Activated CD8-positive, alpha-beta memory T cell treated with anti-CD3 and anti-CD28 coated beads, Interleukin-2, amount 50 U/mL, for 48 hours (primary cell): ENCODE measurements around the gene RNF157.

Source experiments
- DNase-seq: peaks from one replicate; pipeline ENCODE4 v3.0.0-alpha.2; 2020

The RNF157 gene

DNA sequence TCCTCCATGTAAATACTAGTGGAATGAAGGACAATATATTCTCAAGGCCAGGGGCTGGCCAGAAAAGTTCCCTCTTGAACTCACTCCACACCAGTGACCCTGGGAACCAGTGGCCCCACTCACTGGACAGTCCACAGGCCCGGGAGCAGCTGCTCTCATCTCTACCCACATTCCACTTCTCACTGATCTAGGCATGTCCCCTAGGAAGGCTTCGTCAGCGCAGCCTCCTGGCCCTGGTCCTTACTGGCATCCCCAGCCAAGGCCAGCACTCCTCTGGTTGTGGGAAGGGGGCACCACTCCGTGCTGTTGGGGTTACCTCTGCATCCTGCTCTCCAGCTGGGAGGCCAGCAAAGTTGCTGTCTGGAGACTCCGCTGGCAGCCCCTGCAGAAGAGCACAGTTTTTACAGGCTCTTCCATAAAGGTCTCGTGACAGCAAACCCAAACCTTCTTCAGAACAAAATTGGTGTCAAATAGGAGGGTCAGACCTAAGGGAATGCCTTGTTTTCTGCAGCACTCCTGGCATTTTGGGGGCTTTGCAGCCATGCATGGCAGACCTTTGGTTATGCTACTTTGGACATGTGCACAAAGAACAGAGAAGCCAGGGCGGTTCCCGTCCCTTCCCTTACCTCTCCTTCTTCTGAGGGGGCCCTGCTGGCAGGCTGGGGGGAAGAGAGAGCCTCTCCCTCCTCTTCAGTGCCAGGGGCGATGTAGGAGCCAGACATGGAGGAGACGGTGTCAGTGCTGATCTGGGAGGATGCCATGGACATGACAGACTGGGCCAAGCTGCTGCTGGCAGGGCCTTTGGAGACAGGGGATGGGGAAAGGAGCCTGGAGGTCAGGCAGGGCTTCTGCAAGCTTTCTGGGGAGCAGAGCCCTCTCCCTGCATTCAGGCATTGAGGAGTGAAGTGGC lies 85.1 kb downstream of the RNF157 start:
- DNase-seq: no peak

DNA sequence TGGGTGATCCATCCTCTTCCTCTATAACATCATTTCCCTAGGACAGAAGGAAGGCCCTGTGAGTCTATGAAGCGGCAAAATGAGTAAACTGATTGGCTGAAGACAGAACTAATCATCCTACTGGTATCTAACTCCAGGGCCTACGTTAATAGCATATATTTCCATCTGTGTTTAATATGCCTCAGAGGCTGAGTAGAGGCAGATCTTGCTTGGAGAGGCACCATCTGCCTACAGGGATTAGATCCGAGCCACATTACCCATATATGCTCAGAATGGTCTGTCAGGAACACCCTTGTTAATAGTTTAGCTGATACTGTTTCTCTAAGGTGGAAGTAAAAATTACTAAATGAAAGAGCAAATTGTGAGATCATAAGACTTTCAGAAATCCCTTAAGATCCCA lies 86.0 kb downstream of the RNF157 start:
- no peak for DNase-seq

DNA sequence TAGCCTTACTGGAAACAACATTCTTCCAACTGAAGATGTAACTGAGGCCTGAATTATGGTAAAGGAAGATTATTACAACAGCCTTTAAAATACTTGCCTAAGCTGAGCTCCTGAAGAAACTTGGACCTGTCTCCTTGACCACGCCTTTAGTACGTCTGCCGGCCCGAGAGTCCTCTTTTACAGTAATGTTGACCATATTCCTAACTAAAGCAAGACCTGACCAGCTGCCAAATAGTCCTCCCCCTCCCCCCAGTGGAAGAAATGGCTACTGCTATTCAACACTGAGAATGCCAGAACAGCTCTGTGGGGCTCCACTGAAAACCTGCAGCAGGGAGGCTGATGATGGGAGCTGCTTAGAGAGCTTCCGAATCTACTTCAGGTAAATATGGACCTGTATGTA lies 86.7 kb downstream of the RNF157 start:
- no peak for DNase-seq

DNA sequence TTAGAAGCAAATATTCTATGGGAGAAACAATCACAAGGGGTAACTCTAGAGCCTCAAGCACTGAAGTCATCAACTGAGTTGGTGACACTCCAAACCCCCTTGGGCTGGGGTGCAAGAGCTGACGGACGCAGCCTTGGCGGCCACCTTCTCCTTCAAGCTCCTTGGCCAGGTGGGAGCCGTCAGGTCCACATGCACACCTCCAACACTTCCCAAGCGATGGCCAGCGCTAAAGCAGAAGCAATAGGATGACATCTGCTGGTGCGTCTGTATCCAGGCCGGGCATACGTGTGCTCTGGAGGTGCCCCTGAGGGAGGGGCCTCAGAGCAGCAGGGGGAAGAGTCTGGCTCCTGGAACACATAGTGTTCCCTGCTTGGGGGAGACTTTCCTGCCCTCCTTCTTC lies 87.1 kb downstream of the RNF157 start:
- DNase-seq: no peak

DNA sequence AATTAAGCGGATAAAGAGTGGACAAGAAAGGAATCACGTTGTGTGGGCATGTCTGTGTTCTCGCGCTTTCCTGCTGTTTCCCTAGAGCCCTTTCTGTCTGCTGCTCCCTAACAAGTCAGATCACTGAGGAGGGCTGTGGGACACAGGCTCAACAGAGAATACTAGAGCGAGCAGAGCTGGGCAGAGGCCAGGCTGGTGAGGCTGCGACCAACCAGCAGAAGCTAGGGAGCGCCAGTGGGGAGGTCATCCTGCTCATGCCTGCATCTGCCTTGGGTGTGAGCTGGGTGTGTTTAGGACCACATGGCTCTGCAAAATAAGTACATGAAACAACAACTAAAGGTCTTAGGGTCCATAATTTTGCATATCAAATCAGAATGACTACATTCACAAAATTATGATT lies 87.7 kb downstream of the RNF157 start:
- no peak for DNase-seq

DNA sequence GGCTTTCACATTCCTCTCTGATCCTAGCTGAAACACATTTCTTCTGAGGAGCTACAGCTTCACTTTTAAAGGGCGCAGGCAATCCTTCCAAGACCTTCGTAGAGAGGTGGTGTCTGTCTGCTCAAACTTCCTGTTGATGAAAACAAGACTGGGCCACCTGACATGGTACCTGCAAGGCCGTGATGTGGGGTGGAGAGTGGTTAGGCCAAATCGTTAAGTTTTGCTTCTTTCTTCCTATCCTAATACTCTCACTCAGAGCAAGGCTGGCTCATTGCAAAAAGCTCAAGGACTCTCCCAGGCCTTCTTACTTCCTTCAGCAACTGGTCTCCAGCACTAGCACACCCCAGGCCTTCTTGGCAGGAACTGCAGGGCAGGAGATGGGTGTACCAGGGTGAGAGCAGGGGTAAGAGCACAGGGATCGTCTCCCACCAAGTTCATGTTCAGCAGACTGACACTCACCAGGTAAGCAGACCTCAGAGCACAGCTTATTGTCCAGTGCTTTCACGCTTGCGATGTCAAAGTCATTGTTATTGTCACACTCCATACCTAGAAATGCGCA lies 88.3 kb downstream of the RNF157 start:
- no peak for DNase-seq

DNA sequence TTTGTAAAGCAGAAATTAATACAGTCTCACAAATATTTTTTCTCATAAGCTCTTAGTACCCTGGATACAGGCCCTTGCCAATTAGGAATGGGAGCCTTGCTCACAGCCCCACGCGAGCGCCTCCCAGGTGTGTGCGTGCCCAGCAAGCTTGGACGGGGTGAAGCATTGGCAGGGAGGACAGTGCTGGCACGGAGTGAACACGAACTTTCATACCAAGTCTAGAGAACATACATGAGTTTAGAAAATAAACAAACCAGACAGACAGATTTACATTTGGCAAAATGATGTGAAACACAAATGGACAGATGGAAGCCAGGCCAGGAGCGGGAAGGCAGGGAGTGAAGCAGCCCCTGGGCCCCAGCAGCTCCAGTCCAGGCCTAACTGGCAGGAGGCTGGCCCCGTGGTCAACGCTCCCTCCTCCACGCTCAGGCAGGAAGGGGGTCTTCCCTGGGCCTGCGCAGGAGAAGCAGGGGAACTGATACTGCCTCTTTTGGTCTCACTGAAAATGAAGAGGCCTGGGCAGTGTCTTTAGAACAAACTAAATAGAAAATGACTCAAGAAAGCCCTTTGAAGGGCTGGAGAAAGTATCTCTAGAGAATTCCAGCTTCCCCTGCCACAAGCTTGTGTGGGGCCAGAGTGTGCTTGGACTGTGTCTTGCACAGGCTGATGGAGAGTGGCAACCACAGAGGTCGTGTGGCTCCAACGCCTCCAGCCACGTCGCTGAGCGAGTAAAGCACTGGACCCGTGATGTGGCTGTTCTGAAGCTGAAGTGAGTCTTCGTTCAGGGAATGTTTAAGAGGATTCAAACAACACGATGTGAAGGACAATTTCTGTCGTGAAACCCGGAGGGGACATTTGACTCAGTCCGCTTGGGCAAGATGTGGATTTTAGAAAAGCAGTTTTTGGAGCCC lies 89.3 kb downstream of the RNF157 start:
- no peak for DNase-seq

DNA sequence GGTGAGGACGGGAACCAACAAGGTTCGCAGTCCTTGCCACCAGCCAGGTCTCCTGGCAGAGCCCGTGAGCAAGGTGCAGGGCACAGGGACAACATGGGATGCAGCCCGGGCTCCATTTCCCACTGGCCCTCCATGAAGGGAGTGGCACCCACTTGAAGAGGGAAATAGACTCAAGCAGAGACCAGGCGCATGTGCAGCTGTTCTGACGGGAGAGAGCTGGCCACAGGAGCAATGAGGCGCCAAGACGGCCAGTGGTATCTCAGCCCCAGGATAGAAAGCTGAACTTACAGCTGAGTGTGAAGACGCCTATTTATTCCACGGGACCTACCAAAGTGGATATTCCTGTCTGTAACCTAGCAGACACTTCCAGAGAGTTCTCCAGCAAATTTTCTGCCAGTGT lies 91.1 kb downstream of the RNF157 start:
- DNase-seq: no peak

DNA sequence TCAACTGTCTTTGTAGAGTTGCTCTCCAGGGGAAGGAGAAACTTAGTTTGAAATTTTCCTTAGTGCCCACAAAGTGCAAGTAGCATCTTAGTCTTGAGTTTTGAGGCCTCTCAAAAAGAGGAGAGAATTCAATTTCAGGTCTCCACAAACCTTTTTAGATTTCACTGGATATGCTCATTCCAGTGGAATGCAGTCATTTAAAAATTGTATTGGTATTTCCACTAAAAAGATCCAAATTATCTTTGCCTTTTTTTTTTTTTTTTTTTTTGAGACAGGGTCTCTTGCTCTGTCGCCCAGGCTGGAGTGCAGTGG lies 92.3 kb downstream of the RNF157 start:
- no peak for DNase-seq

DNA sequence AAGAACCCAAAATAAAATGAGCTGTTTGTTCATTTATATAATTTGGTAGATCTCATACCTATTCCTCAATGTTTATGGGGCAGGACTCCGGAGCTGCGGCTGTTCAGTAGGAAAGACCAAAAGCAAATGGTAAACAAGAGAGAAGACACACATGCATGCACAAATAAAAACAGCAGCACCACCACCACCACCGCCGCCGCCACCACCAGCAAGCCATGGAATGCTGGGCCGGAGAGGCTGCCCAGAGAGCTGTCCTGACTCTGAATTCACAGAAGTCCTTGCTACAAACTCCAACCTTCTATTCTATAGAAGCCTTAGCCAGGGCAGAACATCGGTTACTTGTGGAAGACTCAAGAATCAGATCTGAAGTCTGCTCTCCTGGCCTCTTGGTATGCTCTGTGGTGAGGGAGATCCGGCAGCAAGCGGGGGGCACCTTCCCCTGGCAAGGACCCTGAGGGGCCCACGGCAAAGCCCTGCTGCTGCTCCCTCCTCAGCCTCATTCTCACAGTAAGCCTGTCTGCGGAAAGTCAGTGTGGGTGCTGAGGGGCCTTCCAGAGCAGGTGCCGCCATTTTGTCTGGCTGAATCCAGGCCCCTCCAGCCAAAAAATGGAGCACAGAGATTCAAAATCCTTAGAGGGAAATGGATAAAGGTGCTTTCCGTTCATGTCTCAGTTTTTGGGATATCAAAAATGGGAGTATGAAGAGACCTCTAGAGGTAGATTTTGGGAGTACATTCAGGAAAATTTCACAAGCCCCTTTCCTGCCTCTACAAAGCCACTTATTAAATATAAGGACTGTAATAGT lies 92.9 kb downstream of the RNF157 start:
- no peak for DNase-seq

DNA sequence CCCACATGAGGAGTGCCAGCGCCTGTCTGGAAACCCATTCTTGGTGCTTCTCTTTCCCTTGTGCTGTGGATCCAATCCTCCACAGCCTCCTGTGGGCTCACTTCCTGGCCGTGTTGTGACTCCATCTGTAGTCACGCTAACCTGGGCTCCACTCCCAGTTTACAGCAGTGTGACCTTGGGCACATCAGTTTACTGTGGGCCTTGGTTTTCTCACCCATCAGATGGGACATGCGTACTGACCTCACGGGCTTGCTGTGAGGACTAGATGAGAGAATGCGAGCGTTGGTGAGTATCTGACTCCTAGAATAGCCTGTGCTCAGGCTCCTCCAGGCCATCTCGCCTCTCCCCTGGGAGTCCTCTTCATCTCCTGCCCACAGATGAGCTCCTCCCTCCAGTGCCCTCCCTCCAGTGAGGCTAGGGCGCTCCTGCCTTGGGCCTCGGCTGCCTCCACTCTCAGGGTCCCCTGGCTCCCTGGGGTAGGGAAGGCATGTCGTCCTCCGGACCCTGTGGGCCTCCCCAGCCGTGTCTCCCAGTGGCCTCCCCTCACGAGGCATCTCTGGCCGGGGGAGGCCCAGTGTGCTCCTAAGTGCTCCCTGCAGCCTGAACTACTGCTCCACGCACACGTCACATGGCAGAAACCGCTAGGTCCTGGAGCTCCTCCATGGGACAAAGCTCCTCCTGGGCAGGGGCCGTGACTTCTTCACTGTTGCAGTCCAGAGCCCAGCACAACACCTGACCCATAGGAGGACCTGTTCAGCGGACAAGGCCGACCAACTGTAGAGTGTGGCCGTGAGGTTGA lies 94.0 kb downstream of the RNF157 start:
- no peak for DNase-seq

DNA sequence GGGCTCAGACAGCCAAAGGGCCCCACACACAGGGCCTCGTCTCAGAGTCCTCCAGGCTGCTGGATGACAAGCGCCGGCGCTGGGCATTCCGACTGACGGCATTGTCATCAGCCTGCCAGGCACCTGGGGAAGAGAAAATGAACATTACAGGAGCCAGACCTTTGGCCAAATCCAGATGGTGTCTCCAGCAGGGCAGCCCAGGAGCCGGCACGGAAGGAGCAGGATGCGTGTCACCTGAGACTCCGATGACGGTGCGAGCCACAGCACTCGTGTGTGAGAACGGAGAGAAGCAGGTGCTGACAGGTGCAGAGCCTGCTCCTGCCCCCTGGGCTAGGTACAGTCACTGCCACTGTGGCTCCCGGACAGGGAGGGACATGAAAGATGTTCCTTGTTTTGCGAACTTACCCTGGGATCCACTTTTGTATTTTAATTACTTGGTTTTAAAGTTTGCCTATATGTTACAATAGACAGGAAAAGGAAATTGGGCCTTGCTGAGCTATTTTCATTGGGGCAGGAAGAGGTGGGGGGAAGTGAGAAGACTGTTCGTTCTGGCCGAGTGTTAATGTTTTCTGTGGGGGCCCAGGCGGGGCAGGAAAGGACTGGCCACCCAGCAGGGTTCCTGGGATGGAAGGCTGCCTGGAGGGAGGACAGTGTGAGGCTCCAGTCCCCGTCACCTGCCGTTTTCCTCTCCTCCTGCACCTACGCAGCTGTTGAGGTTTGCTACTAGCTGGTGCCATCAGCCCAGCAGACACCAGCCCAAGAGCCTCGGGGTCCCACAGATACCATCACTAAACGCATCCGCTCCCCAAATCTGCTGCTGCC lies 94.9 kb downstream of the RNF157 start:
- no peak for DNase-seq

DNA sequence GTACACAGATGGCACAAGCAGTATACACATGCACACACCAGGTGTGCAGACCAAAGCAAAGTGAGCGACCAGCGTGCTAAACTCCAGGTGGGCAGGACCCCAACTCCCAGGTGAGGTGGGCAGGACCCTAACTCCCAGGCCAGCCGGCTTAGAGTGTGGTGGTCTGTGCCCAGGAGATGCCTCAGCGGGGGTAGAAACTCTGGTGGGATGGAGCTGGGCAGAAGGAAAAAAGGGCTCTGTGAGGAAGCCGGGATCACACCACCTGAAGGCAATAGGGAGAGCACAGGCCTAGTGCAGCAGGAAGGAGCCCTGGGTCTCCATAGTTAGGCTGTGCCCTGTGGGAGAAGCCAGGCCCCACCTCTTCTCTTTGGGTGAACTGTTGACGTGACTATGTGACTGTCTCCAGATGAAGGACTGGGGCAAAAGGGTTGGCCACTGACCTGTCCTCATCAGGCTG lies 97.7 kb downstream of the RNF157 start:
- no peak for DNase-seq

DNA sequence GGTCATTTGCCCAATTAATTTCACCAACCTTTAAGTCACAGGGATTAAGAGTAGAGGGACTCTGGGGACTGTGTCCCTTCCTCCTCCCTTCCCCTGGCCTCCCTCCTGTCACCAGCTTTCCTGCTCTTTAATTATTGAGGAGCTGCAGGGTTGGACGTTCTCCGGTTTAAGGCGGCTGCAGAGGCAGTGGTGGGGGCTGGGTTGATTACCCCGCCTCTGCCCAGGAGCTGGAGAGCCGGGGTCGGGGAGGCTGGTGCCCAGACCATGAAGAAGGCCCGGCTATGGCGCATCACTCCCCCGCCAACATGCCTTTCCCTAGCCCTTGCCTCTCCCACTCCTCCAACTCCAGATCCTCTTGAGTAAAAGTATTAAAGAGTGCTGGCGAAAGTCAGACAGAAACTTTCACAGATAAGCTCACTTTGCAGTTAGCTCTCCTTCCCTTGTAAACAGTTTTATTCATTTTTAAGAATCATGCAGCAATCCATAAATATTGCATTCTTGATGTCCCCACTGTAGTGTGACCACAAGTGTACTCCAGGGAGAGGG lies 98.2 kb downstream of the RNF157 start:
- no peak for DNase-seq

DNA sequence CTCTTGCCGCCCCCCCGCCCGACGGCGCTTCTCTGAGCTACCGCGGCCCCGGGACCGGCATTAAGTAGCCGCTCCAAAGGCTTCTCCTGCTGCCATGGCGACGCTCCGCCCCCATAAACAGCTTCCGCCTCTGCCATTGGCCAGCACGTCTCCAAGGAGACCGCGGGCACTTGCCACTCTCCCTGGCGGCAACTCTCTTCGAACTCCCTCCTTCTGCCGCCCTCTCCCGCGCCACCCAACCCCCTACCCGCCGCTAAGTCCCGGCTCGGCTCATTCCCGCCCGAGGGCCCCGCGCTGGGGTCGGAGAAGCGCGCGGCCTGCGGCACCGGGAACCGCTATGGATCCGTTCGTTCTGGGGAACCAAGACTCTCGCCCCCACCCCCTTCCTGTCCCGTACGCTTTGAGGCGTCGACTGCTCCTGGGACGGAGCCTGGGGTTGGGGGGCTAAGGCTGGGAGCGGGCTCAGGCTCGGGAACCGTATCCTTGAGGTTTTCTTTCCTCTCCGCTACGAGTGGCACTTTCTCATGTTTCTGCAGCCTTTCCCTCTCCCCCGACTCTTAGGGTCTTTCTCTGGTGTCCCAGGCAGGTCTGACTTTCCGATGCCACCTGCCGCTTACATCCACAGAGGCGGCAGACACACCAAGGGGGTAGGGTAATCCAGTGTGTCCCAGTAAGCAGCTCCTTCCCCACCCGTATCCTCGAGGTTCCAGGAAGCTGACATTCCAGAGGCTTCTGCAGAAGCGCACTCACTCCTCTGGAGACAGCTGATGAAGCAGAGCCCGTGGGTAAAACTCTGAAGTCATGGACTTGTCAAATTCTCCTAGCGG lies 98.9 kb downstream of the RNF157 start, which contains the start of gene FOXJ1:
TSS of gene FOXJ1 (minus strand) at position 34 of the 827 bp plus-strand sequence. CDS start 850 bp downstream, outside the sequence.
- DNase-seq: peak; percentile 96

DNA sequence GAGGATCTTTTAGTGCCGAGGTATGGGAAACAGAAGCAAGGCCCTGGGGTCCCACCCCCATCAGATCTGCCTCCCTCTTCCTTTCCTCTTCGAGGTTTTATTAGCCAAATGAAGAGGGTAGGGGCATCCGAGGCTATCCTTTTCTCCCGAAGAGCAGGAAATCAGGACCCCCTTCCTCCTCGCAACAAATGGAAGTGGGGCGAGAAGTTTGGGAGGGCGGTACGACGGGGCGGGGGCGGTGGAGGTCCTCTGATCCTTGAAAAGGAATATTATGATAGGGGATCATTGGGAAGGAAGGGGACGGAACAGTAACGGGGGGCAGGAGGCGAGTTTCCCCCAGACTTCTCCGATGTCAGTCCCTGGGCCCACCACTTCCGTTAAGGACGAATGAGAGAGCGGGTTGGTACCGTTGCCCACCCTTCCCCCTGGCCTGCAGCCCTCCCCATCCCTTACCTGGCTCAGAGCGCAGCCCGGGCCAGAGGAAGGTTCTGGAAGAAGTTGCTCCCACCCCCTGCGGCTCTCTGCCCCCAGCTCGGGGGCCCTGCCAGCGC lies 99.6 kb downstream of the RNF157 start:
- no peak for DNase-seq

DNA sequence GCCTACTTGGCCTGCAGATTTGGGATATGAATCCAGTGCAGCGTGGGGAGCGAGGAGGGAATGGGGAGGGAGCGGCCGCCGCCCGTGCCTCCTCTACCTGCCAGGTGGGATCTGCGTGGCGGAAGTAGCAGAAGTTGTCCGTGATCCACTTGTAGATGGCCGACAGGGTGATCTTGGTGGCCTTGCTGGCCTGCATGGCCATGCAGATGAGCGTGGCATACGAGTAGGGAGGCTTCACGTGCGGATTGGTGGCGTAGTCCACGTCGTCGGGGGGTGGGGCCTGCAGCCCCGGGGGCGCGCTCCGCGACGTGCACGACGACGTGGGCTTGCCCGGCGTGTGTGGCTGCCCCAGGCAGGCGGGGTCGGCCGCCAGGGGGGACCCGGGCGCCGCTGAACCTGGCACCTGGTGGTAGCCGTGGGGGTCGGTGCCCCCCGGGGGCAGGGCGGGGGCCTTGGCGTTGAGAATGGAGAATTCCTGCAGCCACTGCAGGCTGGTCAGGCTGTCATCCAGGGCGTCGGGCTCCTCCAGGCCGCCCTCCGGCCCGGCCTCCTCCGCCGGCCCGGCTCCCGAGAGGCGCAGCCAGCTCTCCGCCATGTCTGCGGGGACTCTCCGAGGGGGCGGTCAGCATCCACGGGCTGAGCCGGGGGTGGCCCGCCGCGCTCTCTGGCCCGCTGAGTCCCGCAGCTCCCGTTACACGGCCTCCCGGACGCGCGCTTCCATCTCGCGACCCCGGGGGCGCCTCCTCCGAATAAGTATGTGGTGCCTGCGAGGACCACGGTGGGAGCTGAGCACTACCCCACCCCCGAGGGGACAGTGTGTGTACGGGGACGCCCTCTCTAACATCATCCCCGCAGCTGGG lies 100.3 kb downstream of the RNF157 start:
- peak; percentile 72 for DNase-seq
